ENCODE measurements around the gene TNIP1.

TNIP1 gene

DNA sequence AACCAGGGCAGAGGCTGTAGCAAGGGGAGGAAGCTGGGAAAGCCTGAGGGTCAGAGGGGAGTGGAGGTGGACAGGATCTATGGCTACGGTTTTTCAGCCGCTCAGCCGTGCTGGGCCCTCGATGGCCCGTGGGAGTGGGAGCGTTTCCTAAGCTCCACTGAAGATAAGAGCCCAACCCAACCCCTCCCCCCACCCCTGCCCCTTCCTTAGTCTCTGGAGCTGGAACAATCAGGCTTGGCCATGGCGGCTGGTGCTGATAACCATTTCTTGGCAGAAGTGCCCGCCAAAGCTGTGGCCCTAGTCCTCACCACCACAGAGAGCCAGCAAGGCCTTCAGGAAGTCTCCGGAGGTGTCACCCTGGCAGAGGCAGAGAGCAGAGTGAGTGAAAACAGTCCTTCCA is 20.3 kb upstream of the TNIP1 start:
- TF ChIP-seq, protein P1, sequence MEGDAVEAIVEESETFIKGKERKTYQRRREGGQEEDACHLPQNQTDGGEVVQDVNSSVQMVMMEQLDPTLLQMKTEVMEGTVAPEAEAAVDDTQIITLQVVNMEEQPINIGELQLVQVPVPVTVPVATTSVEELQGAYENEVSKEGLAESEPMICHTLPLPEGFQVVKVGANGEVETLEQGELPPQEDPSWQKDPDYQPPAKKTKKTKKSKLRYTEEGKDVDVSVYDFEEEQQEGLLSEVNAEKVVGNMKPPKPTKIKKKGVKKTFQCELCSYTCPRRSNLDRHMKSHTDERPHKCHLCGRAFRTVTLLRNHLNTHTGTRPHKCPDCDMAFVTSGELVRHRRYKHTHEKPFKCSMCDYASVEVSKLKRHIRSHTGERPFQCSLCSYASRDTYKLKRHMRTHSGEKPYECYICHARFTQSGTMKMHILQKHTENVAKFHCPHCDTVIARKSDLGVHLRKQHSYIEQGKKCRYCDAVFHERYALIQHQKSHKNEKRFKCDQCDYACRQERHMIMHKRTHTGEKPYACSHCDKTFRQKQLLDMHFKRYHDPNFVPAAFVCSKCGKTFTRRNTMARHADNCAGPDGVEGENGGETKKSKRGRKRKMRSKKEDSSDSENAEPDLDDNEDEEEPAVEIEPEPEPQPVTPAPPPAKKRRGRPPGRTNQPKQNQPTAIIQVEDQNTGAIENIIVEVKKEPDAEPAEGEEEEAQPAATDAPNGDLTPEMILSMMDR (IDR thresholded peaks at IDR 0.05; ENCODE audit: low read depth, low read length, poor library complexity, severe bottlenecking), result no peak
- no peak for TF ChIP-seq EZH2phosphoT487 (IDR thresholded peaks at IDR 0.05; ENCODE audit: borderline replicate concordance, low read length)
- Histone ChIP-seq H3F3A (ENCODE audit: control insufficient read depth, insufficient read depth) (no peaks in the 10 kb centered on the region), H3K4me3 (ENCODE audit: low read length) (no peak overlapping the region), H3K4me1 (ENCODE audit: control insufficient read depth, low read length) (peaks cover 9% of the 10 kb centered on the region), H3K9me3 (ENCODE audit: control insufficient read depth, insufficient read depth, low read length) (no peaks in the 10 kb centered on the region), H3K27ac (ENCODE audit: low read depth, low read length) (no peak overlapping the region), H3K4me2 (ENCODE audit: low read length) (no peak overlapping the region), H3K36me3 (ENCODE audit: control insufficient read depth, low read length) (no peaks in the 10 kb centered on the region), H3K9me2 (replicated peaks; ENCODE audit: control insufficient read depth, low read length) (no peaks in the 10 kb centered on the region), H3K79me2 (ENCODE audit: control insufficient read depth, low read length) (no peaks in the 10 kb centered on the region), H4K20me1 (ENCODE audit: control insufficient read depth, insufficient read depth, low read depth, low read length) (no peaks in the 10 kb centered on the region), H3K27me3 (ENCODE audit: control insufficient read depth, low read length) (no peaks in the 10 kb centered on the region; the same call in 1 of the 2 replicates)

DNA sequence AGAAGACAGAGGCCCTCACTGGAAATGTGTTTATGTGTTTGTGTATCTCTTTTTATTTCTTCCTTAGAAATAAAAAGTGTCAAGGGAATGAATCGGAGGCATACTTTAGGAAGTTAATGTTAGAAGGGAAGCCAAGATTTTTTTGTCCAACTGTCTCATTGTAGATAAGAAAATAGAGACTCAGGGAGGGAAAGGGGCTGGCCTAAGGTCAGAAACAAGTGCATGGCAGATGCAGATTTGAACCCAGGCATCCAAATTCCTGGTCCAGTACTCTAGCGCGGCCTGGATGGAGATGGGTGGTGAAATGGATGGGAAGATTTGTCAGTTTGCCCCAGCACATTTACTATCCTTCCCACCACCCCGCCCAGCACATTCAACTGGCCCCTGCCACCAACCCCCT is 19.8 kb upstream of the TNIP1 start:
- Histone ChIP-seq H3K27me3 (ENCODE audit: control insufficient read depth, low read length) (no peaks in the 10 kb centered on the region; the same call in 1 of the 2 replicates), H3K36me3 (ENCODE audit: control insufficient read depth, low read length) (no peaks in the 10 kb centered on the region), H3K4me2 (ENCODE audit: low read length) (no peak overlapping the region), H3K27ac (ENCODE audit: low read depth, low read length) (no peak overlapping the region), H3K79me2 (ENCODE audit: control insufficient read depth, low read length) (no peaks in the 10 kb centered on the region), H3K9me2 (replicated peaks; ENCODE audit: control insufficient read depth, low read length) (no peaks in the 10 kb centered on the region), H3K4me1 (ENCODE audit: control insufficient read depth, low read length) (peaks cover 11% of the 10 kb centered on the region), H3K9me3 (ENCODE audit: control insufficient read depth, insufficient read depth, low read length) (no peaks in the 10 kb centered on the region), H3F3A (ENCODE audit: control insufficient read depth, insufficient read depth) (no peaks in the 10 kb centered on the region), H3K4me3 (ENCODE audit: low read length) (no peak overlapping the region), H4K20me1 (ENCODE audit: control insufficient read depth, insufficient read depth, low read depth, low read length) (no peaks in the 10 kb centered on the region)
- TF ChIP-seq EZH2phosphoT487 (IDR thresholded peaks at IDR 0.05; ENCODE audit: borderline replicate concordance, low read length), result no peak
- TF ChIP-seq, protein P1 (IDR thresholded peaks at IDR 0.05; ENCODE audit: low read depth, low read length, poor library complexity, severe bottlenecking), result no peak

DNA sequence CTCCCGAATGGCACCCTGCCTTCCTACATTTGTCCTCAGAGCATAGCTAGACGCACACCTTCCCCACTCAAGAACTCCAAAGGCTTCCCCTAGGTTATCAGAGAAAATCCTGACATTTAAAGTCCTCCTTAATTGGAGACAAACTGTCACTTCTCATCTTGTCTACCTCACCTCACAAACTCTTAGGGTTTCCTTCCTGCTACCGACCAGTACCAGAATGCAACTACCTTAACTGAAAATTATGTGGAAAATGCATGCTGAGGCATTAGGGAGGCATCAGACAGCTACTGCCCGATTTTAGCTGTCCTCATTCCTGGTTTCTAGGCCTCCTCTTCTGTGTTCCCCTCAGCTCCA is 17.9 kb upstream of the TNIP1 start:
- Histone ChIP-seq H3F3A (ENCODE audit: control insufficient read depth, insufficient read depth) (no peaks in the 10 kb centered on the region), H3K27me3 (ENCODE audit: control insufficient read depth, low read length) (no peaks in the 10 kb centered on the region; the same call in 1 of the 2 replicates), H3K9me2 (replicated peaks; ENCODE audit: control insufficient read depth, low read length) (no peaks in the 10 kb centered on the region), H3K4me2 (ENCODE audit: low read length) (no peak overlapping the region), H3K36me3 (ENCODE audit: control insufficient read depth, low read length) (no peaks in the 10 kb centered on the region), H3K27ac (ENCODE audit: low read depth, low read length) (no peak overlapping the region), H3K4me3 (ENCODE audit: low read length) (no peak overlapping the region), H3K9me3 (ENCODE audit: control insufficient read depth, insufficient read depth, low read length) (no peaks in the 10 kb centered on the region), H3K4me1 (ENCODE audit: control insufficient read depth, low read length) (peaks cover 30% of the 10 kb centered on the region), H3K79me2 (ENCODE audit: control insufficient read depth, low read length) (no peaks in the 10 kb centered on the region), H4K20me1 (ENCODE audit: control insufficient read depth, insufficient read depth, low read depth, low read length) (no peaks in the 10 kb centered on the region)
- TF ChIP-seq, protein P1 (IDR thresholded peaks at IDR 0.05; ENCODE audit: low read depth, low read length, poor library complexity, severe bottlenecking), result no peak
- TF ChIP-seq EZH2phosphoT487 (IDR thresholded peaks at IDR 0.05; ENCODE audit: borderline replicate concordance, low read length), result no peak

Measured in DOHH2 (cell line).